Keratinocyte (primary cell): ENCODE measurements around the gene NSMCE3.
"Not testable (repeated sequence)": the region's sequence is repeated elsewhere in the genome, so short reads cannot be mapped to it uniquely, and the experiment has no call there.

ENCODE experiments used
- EZH2 ChIP-seq: IDR thresholded peaks from one replicate; pipeline ENCODE4 v1.6.1; 2012; ENCODE audit warnings: inconsistent platforms, mild to moderate bottlenecking, low read length, moderate library complexity
- TF ChIP-seq, protein P1 (sequence below), 3 experiments: IDR thresholded peaks in 1 of 3; conservative IDR thresholded peaks in 1 of 3; optimal IDR thresholded peaks in 1 of 3; 2 replicates in 2 of 3; 3 replicates in 1 of 3; pipeline versions ENCODE3 to v1.5.1; 2011; ENCODE audit warnings: low read length in 3 of 3, mild to moderate bottlenecking in 3 of 3, moderate library complexity in 2 of 3, control low read depth in 1 of 3, inconsistent platforms in 1 of 3; ENCODE audit not compliant: insufficient read depth in 2 of 3; ENCODE audit errors: extremely low read depth in 1 of 3

DNA sequence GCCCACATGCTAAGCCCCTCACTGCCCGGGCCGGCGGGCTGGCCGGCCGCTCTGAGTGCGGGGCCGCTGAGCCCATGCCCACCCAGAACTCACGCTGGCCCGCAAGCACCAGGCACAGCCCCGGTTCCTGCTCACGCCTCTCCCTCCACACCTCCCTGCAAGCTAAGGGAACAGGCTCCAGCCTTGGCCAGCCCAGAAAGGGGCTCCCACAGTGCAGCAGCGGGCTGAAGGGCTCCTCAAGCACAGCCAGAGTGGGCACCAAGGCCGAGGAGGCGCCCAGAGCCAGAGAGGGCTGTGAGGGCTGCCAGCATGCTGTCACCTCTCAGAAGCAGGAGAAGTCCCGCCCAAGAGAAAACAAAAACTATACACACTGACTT is 44.6 kb downstream of the NSMCE3 start:
- TF ChIP-seq, protein P1, sequence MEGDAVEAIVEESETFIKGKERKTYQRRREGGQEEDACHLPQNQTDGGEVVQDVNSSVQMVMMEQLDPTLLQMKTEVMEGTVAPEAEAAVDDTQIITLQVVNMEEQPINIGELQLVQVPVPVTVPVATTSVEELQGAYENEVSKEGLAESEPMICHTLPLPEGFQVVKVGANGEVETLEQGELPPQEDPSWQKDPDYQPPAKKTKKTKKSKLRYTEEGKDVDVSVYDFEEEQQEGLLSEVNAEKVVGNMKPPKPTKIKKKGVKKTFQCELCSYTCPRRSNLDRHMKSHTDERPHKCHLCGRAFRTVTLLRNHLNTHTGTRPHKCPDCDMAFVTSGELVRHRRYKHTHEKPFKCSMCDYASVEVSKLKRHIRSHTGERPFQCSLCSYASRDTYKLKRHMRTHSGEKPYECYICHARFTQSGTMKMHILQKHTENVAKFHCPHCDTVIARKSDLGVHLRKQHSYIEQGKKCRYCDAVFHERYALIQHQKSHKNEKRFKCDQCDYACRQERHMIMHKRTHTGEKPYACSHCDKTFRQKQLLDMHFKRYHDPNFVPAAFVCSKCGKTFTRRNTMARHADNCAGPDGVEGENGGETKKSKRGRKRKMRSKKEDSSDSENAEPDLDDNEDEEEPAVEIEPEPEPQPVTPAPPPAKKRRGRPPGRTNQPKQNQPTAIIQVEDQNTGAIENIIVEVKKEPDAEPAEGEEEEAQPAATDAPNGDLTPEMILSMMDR (optimal IDR thresholded peaks at IDR 0.05 in 1 of 3, IDR thresholded peaks at IDR 0.05 in 1 of 3, conservative IDR thresholded peaks at IDR 0.05 in 1 of 3; ENCODE audit: extremely low read depth in 1 of 3, insufficient read depth in 2 of 3, low read length in 3 of 3): not testable (repeated sequence)
- TF ChIP-seq EZH2: not testable (repeated sequence)
